HPDE6-E6E7 (cell line): ENCODE data around the gene KRTAP4-4.

Experiments used
- DNase-seq: peaks from one replicate; pipeline ENCODE4 v3.0.0; 2011; ENCODE audit warnings: missing footprints; ENCODE audit errors: extremely low spot score

KRTAP4-4 gene

GRCh38 chr17:41111151-41111885 is 49.2 kb downstream of the KRTAP4-4 start:
- no peak for DNase-seq
